Hepatocyte (in vitro differentiated cells): ENCODE results near the gene PDLIM5. TPM values are rescaled to one million over a fixed set of nuclear protein-coding genes. Genes with fewer than 3 reads are reported as not detected.

Experiments
- DNase-seq: peaks from one replicate; pipeline ENCODE4 v3.0.0-alpha.2; 2016; ENCODE audit warnings: low spot score
- H2AFZ ChIP-seq: fragments of 200-600 bp; sonication (generic); 2 replicates; pipeline ENCODE4 v1.6.0; 2016; ENCODE audit warnings: antibody characterized with exemption, mild to moderate bottlenecking
- H3K27ac ChIP-seq: fragments of 200-600 bp; sonication (generic); 2 replicates; pipeline ENCODE4 v1.5.1; 2016; ENCODE audit warnings: mild to moderate bottlenecking
- H3K27me3 ChIP-seq: fragments of 200-600 bp; sonication (generic); 2 replicates; pipeline ENCODE4 v1.6.1; 2016
- H3K36me3 ChIP-seq: fragments of 200-600 bp; sonication (generic); replicated peaks from 2 replicates; pipeline ENCODE4 v1.5.1; 2016; ENCODE audit warnings: low read depth; ENCODE audit not compliant: insufficient read depth
- H3K4me1 ChIP-seq: fragments of 200-600 bp; sonication (generic); 2 replicates; pipeline ENCODE4 v1.5.1; 2016; ENCODE audit warnings: mild to moderate bottlenecking, moderate library complexity; ENCODE audit not compliant: insufficient read depth
- H3K4me2 ChIP-seq: fragments of 200-600 bp; sonication (generic); 2 replicates; pipeline ENCODE4 v1.6.0; 2016
- H3K4me3 ChIP-seq: fragments of 200-600 bp; sonication (generic); 2 replicates; pipeline ENCODE4 v1.5.1; 2016; ENCODE audit warnings: mild to moderate bottlenecking
- H3K79me2 ChIP-seq: fragments of 200-600 bp; sonication (generic); 2 replicates; pipeline ENCODE4 v1.6.0; 2017; ENCODE audit warnings: mild to moderate bottlenecking
- H3K9me2 ChIP-seq: fragments of 200-600 bp; sonication (generic); replicated peaks from 2 replicates; pipeline ENCODE4 v1.6.0; 2017; ENCODE audit warnings: mild to moderate bottlenecking; ENCODE audit not compliant: insufficient read depth
- H3K9me3 ChIP-seq: fragments of 200-600 bp; sonication (generic); 2 replicates; pipeline ENCODE4 v1.5.1; 2016; ENCODE audit warnings: low read depth, mild to moderate bottlenecking
- H4K20me1 ChIP-seq: fragments of 200-600 bp; sonication (generic); 2 replicates; pipeline ENCODE4 v1.6.0; 2016; ENCODE audit warnings: mild to moderate bottlenecking; ENCODE audit not compliant: insufficient read depth, poor library complexity, severe bottlenecking
- CTCF ChIP-seq: fragments of 200-600 bp; sonication (generic); IDR thresholded peaks from 2 replicates; pipeline ENCODE4 v1.5.1; 2016; ENCODE audit warnings: antibody characterized with exemption, mild to moderate bottlenecking; ENCODE audit not compliant: poor library complexity
- EZH2 ChIP-seq: fragments of 200-600 bp; sonication (generic); IDR thresholded peaks from 2 replicates; pipeline ENCODE4 v1.6.1; 2016; ENCODE audit warnings: antibody characterized with exemption, mild to moderate bottlenecking, borderline replicate concordance
- EZH2phosphoT487 ChIP-seq: fragments of 200-600 bp; sonication (generic); IDR thresholded peaks from one replicate; pipeline ENCODE4 v1.6.1; 2018; ENCODE audit warnings: antibody characterized with exemption, mild to moderate bottlenecking, low read depth, moderate library complexity; ENCODE audit not compliant: unreplicated experiment, severe bottlenecking
- WGBS: methylation state at CpG from one replicate; pipeline ENCODE4 v1.1.6; 2016; ENCODE audit warnings: low lambda C conversion rate; ENCODE audit errors: missing lambda C conversion rate; 5-methylcytosine and 5-hydroxymethylcytosine counted together
- polyA plus RNA-seq: library from polyadenylated mRNA; unstranded; fragments of >200 nt; fragmentation: Nextera tagmentation; extraction: Ambion mirVana; gene quantifications from 2 replicates; pipeline ENCODE4 v1.2.1, GENCODE V29; 2016
- total RNA-seq: library from RNA; depleted of rRNA; stranded (reverse); fragments of >200 nt; gene quantifications from 2 replicates; pipeline ENCODE4 v1.2.3, GENCODE V29; 2014

Gene PDLIM5
- total and polyA plus RNA-seq, 2 experiments from 2014 or later, result 97.1 to 121 TPM

- Histone ChIP-seq H3K9me3 (no peaks in the 10 kb centered on the region), H4K20me1 (no peaks in the 10 kb centered on the region), H3K36me3 (no peaks in the 10 kb centered on the region), H3K4me3 (no peak overlapping the region), H3K4me1 (peaks cover 23% of the 10 kb centered on the region), H3K27me3 (no peaks in the 10 kb centered on the region), H3K9me2 (no peaks in the 10 kb centered on the region), H3K27ac (no peak overlapping the region), H3K4me2 (no peak overlapping the region), H3K79me2 (no peaks in the 10 kb centered on the region), H2AFZ (no peak overlapping the region)
- DNase-seq, result no peak
- TF ChIP-seq EZH2 (no peak), EZH2phosphoT487 (no peak)
- WGBS, result 92% methylated on average over 1 of the region's 1 CpG
These were observed 36.8 kb upstream of the PDLIM5 start for GRCh38 chr4:94414907-94415306.

GRCh38 chr4:94415448-94415847 is 36.3 kb upstream of the PDLIM5 start:
- Histone ChIP-seq H3K27me3 (no peaks in the 10 kb centered on the region), H3K27ac (no peak overlapping the region), H3K36me3 (no peaks in the 10 kb centered on the region), H3K9me2 (no peaks in the 10 kb centered on the region), H3K79me2 (no peaks in the 10 kb centered on the region), H3K4me1 (peaks cover 26% of the 10 kb centered on the region), H3K9me3 (no peaks in the 10 kb centered on the region), H4K20me1 (no peaks in the 10 kb centered on the region), H3K4me2 (no peak overlapping the region), H2AFZ (no peak overlapping the region), H3K4me3 (no peak overlapping the region)
- no peak for TF ChIP-seq EZH2
- no peak for TF ChIP-seq EZH2phosphoT487
- TF ChIP-seq CTCF, result no peak
- WGBS, result 96% methylated on average over 3 of the region's 3 CpGs
- no peak for DNase-seq

GRCh38 chr4:94416335-94416734 is 35.4 kb upstream of the PDLIM5 start:
- H2AFZ ChIP-seq, result no peak overlapping the region
- H3K9me2 ChIP-seq, result no peaks in the 10 kb centered on the region
- H3K27me3 ChIP-seq, result no peaks in the 10 kb centered on the region
- no peak for DNase-seq
- no peaks in the 10 kb centered on the region for H3K36me3 ChIP-seq
- H4K20me1 ChIP-seq, result no peaks in the 10 kb centered on the region
- no peaks in the 10 kb centered on the region for H3K79me2 ChIP-seq
- H3K4me1 ChIP-seq, result peaks cover 32% of the 10 kb centered on the region
- no peak overlapping the region for H3K4me2 ChIP-seq
- WGBS, result 94% methylated on average over 4 of the region's 4 CpGs
- H3K27ac ChIP-seq, result no peak overlapping the region
- TF ChIP-seq EZH2phosphoT487, result no peak
- no peak for TF ChIP-seq CTCF
- TF ChIP-seq EZH2, result no peak
- no peak overlapping the region for H3K4me3 ChIP-seq
- H3K9me3 ChIP-seq, result no peaks in the 10 kb centered on the region

GRCh38 chr4:94416981-94417380 is 34.8 kb upstream of the PDLIM5 start:
- H3K27ac ChIP-seq, result no peak overlapping the region
- H3K4me2 ChIP-seq, result no peak overlapping the region
- no peak for DNase-seq
- H3K27me3 ChIP-seq, result no peaks in the 10 kb centered on the region
- no peaks in the 10 kb centered on the region for H3K79me2 ChIP-seq
- H3K36me3 ChIP-seq, result no peaks in the 10 kb centered on the region
- no peak overlapping the region for H3K4me3 ChIP-seq
- H3K9me3 ChIP-seq, result no peaks in the 10 kb centered on the region
- no peaks in the 10 kb centered on the region for H3K9me2 ChIP-seq
- TF ChIP-seq CTCF (no peak), EZH2 (no peak), EZH2phosphoT487 (no peak)
- H3K4me1 ChIP-seq, result peaks cover 32% of the 10 kb centered on the region
- no peaks in the 10 kb centered on the region for H4K20me1 ChIP-seq
- H2AFZ ChIP-seq, result no peak overlapping the region
- 100% methylated on average over 1 of the region's 1 CpG for WGBS
